HG03066 (cell line): ENCODE data around the gene PDE7B.

Experiments used
- ATAC-seq: cut with Tn5 transposase; IDR thresholded peaks from one replicate; pipeline ENCODE4 v1.9.1; 2021; ENCODE audit warnings: low read depth; ENCODE audit not compliant: unreplicated experiment

PDE7B gene

GRCh38 chr6:136059308-136059707 is 207.8 kb downstream of the PDE7B start:
- ATAC-seq: no peak

- ATAC-seq: no peak
Observed at GRCh38 chr6:136060052-136060451, 208.6 kb downstream of the PDE7B start.

GRCh38 chr6:136060759-136061158 is 209.3 kb downstream of the PDE7B start:
- no peak for ATAC-seq

- ATAC-seq: no peak
Observed at GRCh38 chr6:136061701-136062100, 210.2 kb downstream of the PDE7B start.

DNA sequence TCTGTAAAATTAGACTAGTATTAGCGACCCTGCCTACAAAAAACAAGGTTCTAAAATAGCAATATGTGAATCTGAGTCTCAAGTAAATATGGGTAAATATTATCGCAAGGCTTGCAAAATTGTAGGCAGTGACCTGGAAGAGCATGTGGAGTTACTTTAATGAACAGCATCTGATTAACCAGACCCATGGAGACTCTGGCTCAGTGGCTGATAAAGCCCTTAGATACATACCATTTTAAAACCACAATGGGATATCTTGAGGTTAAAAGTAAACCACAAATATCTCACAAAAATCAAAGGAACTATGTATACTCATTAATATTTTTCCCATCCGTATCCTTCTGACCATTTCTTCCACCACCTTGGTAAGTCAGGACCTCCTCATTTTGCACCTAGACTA is 211.6 kb downstream of the PDE7B start:
- ATAC-seq: no peak

DNA sequence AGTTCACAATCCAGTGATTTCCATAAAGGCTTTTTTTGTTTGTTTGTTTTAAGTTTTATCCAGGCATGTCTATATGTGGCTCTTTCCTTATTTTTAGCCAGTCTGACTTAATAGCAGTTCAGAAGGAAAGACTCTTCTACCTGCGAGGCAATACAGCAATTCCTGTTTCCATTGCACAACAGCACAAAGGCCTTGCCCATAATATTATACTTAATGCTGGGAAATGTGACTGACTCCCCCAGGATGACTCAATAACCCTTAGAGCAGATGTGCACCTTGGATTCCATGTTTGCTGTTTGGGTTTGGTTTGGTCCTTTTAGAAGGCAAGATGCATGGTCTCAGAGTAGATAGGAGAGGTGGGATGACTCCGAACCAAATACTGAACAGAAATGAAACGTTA is 214.5 kb downstream of the PDE7B start:
- no peak for ATAC-seq

- no peak for ATAC-seq
Observed at GRCh38 chr6:136067731-136068341, 216.3 kb downstream of the PDE7B start.

DNA sequence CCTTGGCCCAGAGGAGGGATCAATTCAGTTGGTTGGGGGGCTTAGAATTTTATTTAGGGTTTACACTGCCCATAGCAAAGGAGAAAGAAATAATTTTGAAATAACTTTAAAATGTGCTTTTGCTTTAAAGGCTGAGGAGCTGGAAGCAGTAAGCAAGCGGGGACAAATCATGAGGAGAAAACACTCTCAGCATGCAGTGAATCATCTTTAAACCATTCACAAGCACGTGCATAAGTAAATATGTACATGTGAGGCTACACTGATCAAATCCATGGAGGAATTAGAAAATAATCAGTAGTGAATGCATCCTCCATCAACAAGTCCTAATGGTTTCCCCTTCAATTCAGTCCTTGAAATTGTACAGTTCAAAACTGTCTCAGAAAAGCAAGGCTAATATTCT is 217.6 kb downstream of the PDE7B start:
- no peak for ATAC-seq

GRCh38 chr6:136070815-136071214 is 219.3 kb downstream of the PDE7B start:
- no peak for ATAC-seq

- no peak for ATAC-seq
Observed at GRCh38 chr6:136072691-136073090, 221.2 kb downstream of the PDE7B start.

GRCh38 chr6:136073216-136073615 is 221.7 kb downstream of the PDE7B start:
- no peak for ATAC-seq

DNA sequence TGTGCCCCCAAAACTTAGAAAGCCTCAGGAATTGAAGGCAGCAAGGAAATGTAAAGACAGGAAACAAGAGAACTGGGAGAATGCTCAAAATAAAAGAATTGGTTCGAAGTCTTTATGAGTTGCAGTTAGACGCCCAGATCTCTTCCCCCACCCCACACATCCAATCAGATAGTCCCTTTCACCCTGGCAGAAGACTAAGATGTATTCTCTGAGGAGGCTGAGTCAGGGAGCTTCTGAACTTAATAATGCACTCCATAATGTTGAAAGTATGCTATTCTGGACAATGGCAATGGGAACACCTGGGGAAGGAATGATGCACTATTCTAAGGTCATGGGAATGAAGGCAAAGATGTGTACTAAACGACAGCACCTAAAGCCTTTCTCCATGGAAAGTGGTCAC is 225.0 kb downstream of the PDE7B start:
- no peak for ATAC-seq

GRCh38 chr6:136077834-136078576 is 226.5 kb downstream of the PDE7B start:
- no peak for ATAC-seq

- no peak for ATAC-seq
Observed at GRCh38 chr6:136079701-136080565, 228.4 kb downstream of the PDE7B start.

DNA sequence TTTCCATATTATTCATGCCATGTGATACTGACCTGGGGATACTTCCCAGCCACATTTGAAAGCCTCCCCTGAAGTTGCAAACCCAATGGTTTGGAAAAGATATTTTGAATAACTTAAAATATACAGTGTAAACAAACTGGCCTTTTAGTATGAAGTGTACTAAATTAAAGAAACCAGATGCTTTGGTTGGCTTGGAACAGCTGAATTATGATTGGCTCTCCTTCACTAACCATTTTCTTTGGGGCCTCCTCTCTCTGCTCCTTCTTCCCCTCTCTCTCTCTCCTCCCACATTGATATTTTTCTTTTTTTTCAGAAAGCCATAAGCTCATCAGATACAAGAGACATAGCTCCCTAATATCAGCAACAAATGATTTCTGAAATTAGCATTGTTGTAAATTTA is 232.0 kb downstream of the PDE7B start:
- no peak for ATAC-seq

DNA sequence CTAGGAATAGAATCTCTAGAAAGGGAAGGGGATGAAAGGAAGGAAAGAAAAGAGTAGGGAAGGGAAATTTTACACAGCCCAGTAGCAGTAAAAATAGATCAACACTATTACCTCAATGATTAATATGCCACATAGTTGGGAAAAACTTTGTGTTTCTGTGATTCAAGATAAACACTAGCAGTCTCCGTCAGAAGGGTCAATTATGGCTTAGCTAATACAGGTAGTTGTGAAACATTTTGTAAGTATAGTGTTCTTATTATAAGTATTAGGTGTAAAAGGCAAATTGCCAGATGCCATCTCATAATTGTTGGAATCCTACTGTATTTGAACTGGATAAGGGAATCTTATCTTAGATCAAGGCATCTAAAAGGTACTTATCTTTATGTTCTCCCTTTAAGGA is 232.9 kb downstream of the PDE7B start:
- no peak for ATAC-seq

DNA sequence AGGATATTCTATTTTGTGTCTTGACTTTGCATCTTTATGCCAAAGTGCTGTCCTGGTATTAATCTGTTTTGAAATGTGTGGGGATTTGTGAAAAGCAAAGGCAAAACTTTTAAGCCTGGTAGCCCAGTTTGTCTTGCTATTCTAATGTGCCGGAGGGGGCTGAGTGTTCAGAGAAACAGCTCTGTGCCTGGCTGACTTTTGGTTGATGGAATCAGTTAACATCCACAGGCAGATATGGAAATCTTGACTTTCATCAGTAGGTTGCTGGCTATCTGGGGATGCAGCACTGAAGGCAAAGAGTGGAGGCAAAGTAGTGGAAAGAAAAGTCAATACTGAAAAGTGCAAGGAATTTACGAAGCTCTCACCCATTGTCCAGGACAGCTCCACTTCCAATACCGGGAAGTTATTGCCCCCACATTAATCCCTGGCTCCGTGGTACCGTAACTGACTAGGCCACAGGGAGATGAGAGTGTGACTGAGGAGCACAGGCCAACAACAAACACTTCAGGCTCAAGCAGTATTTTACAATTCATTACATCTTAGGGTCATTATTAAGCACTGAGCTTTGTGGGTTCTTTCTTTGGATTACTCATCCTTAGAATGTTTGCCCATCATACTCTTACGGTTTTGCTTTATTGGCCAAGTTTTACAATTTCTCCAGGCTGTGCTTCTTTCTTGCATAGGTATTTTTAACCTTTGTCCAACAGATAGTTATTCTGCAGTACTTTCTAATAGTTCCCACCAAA is 234.0 kb downstream of the PDE7B start:
- no peak for ATAC-seq

GRCh38 chr6:136086686-136087085 is 235.2 kb downstream of the PDE7B start:
- ATAC-seq: no peak

GRCh38 chr6:136087986-136088385 is 236.5 kb downstream of the PDE7B start:
- ATAC-seq: no peak

DNA sequence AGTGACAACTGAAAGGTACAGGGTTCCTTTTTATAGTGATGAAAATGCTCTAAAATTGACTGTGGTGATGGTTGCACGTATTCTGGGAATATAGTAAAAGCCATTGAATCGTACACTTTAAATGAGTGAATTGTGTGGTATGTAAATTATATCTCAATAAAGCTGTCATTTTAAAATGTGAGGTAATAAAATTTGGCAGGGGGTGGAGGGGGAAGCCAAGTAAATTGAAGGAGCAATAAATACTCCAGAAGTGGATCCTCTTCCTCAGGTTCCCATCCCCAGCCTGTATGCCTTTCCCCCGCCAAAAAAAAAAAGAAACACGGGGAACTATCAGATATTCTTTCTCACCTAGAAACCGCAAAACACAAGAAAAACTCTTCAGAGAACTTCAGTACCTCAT is 237.2 kb downstream of the PDE7B start:
- ATAC-seq: no peak

GRCh38 chr6:136089876-136090275 is 238.4 kb downstream of the PDE7B start:
- no peak for ATAC-seq
